ENCODE measurements around the gene C11orf52.
"Not testable (repeated sequence)": the region's sequence is repeated elsewhere in the genome, so short reads cannot be mapped to it uniquely, and the experiment has no call there.

The C11orf52 gene

GRCh38 chr11:111913031-111913861, 5.5 kb upstream of the C11orf52 start:
- DNase-seq, result no peak

GRCh38 chr11:111913997-111914396, 4.7 kb upstream of the C11orf52 start:
- DNase-seq, result no peak

GRCh38 chr11:111916768-111917167, 1.9 kb upstream of the C11orf52 start:
- no peak for DNase-seq

GRCh38 chr11:111917312-111917711, 1.4 kb upstream of the C11orf52 start:
- no peak for DNase-seq

- no peak for DNase-seq
Observed at GRCh38 chr11:111917788-111918187, 925 bp upstream of the C11orf52 start.

GRCh38 chr11:111920908-111921307, 2.2 kb downstream of the C11orf52 start:
- DNase-seq, result no peak

GRCh38 chr11:111921541-111922230, 3.0 kb downstream of the C11orf52 start:
- no peak for DNase-seq

GRCh38 chr11:111922803-111923202, 4.1 kb downstream of the C11orf52 start:
- DNase-seq, result no peak

- DNase-seq, result no peak
Observed at GRCh38 chr11:111923351-111923788, 4.7 kb downstream of the C11orf52 start.

GRCh38 chr11:111923951-111924350, 5.2 kb downstream of the C11orf52 start:
- DNase-seq, result no peak

- no peak for DNase-seq
Observed at GRCh38 chr11:111925953-111926352, 7.2 kb downstream of the C11orf52 start.

- DNase-seq, result peak; percentile 93
Observed at GRCh38 chr11:111926505-111927391, 8.0 kb downstream of the C11orf52 start.

- DNase-seq, result no peak
Observed at GRCh38 chr11:111930472-111930871, 11.8 kb downstream of the C11orf52 start.

GRCh38 chr11:111932611-111932950, 13.9 kb downstream of the C11orf52 start:
- DNase-seq, result no peak

- DNase-seq, result not testable (repeated sequence)
Observed at GRCh38 chr11:111933176-111933575, 14.5 kb downstream of the C11orf52 start.

- DNase-seq, result no peak
Observed at GRCh38 chr11:111933872-111934271, 15.2 kb downstream of the C11orf52 start.

GRCh38 chr11:111934306-111934705, 15.6 kb downstream of the C11orf52 start:
- no peak for DNase-seq

- no peak for DNase-seq
Observed at GRCh38 chr11:111935317-111936039, 16.8 kb downstream of the C11orf52 start.

GRCh38 chr11:111936040-111936540, 17.4 kb downstream of the C11orf52 start:
- no peak for DNase-seq

- no peak for DNase-seq
Observed at GRCh38 chr11:111937461-111937769, 18.7 kb downstream of the C11orf52 start.

GRCh38 chr11:111937844-111938243, 19.1 kb downstream of the C11orf52 start:
- no peak for DNase-seq

GRCh38 chr11:111938687-111939160, 20.0 kb downstream of the C11orf52 start:
- DNase-seq, result peak; percentile 21
